OCI-LY3 (cell line): ENCODE results near the gene BCAT1.

Experiments
- CTCF ChIP-seq: fragments of 200-600, 300-600 bp; sonication (generic); IDR thresholded peaks from 2 replicates; pipeline ENCODE4 v1.5.1; 2014; ENCODE audit warnings: antibody characterized with exemption, low read length, low read depth
- EZH2phosphoT487 ChIP-seq: fragments of 200-600 bp; shearing (Covaris generic); IDR thresholded peaks from 2 replicates; pipeline ENCODE4 v1.6.1; 2018; ENCODE audit warnings: antibody characterized with exemption, mixed run types, low read depth

- no peak for TF ChIP-seq CTCF
- TF ChIP-seq EZH2phosphoT487 = no peak
Observed at GRCh38 chr12:24890048-24890803, 58.7 kb downstream of the BCAT1 start.
